ENCODE results near the gene LMF1. TPM values are rescaled to one million over a fixed set of nuclear protein-coding genes. Genes with fewer than 3 reads are reported as not detected.

The LMF1 gene
- total and polyA plus RNA-seq, 2 of the 8 experiments (the other 6 are each of a cell fraction or from before 2014, with no cell fraction given): 3.5 to 9.1 TPM

- DNase-seq (ENCODE audit: low read depth in 1 of 2, low spot score in 2 of 2): peak in 1 of 2 experiments; percentile 68
- peak; percentile 57 for FAIRE-seq
- H4K8ac ChIP-seq (ENCODE audit: extremely low read depth, insufficient read depth, low read length): no peak overlapping the region; the same call in none of the 2 replicates
- H3K79me1 ChIP-seq (ENCODE audit: low read depth, low read length): no peaks in the 10 kb centered on the region
- peak overlapping the region; percentile 19 for H4K5ac ChIP-seq (ENCODE audit: insufficient read length, low read depth, low read length)
- CTCF ChIA-PET (ENCODE audit: partially characterized antibody): no interaction called here
- H2BK120ac ChIP-seq (replicated peaks; ENCODE audit: low read depth, low read length): no peak overlapping the region
- H3K18ac ChIP-seq (ENCODE audit: extremely low read depth, low read length): no peak overlapping the region
- peaks cover 0 to 3% of the 10 kb centered on the region in 2 experiments for H4K20me1 ChIP-seq (replicated peaks in 1 of 2; ENCODE audit: control insufficient read depth in 1 of 2, insufficient read depth in 2 of 2, low read length in 2 of 2)
- H3K23me2 ChIP-seq (ENCODE audit: low read depth, low read length): no peaks in the 10 kb centered on the region; the same call in 1 of the 2 replicates
- peak overlapping the region; percentile 69 to 92 for H3K4me2 ChIP-seq (ENCODE audit: insufficient read depth in 1 of 2, low read depth in 2 of 2, low read length in 2 of 2)
- peak overlapping the region in 1 of 4 experiments; percentile 16; a peak in 1 of 7 replicates for H3K9ac ChIP-seq (replicated peaks in 1 of 4; ENCODE audit: extremely low read depth in 1 of 4, low read depth in 3 of 4, low read length in 3 of 4)
- no peak overlapping the region; the same call in 1 of the 2 replicates for H2BK5ac ChIP-seq (ENCODE audit: low read depth, low read length)
- peaks cover 0 to 22% (median 9%) of the 10 kb centered on the region in 4 experiments; a peak in 5 of 7 replicates for H3K4me1 ChIP-seq (replicated peaks in 1 of 4; ENCODE audit: control insufficient read depth in 3 of 4, insufficient read depth in 4 of 4, low read length in 3 of 4)
- H3K79me2 ChIP-seq (ENCODE audit: control insufficient read depth in 1 of 2, insufficient read depth in 2 of 2, low read length in 2 of 2): no peaks in the 10 kb centered on the region
- no peaks in the 10 kb centered on the region for H3K36me3 ChIP-seq (ENCODE audit: control insufficient read depth in 2 of 4, insufficient read depth in 4 of 4, low read length in 3 of 4)
- peak overlapping the region; percentile 64 for H3K56ac ChIP-seq (replicated peaks; ENCODE audit: insufficient read length, low read depth, low read length)
- POLR2A ChIA-PET (ENCODE audit: partially characterized antibody): no interaction called here
- no peak overlapping the region for H3K27ac ChIP-seq (ENCODE audit: low read depth, low read length)
- no peak overlapping the region for H2AK5ac ChIP-seq (ENCODE audit: low read depth, low read length)
- H2AFZ ChIP-seq (ENCODE audit: low read length): peak overlapping the region; percentile 34; the same call in 1 of the 2 replicates
- no peak overlapping the region for H3K14ac ChIP-seq (ENCODE audit: insufficient read length)
- peaks cover 0 to 9% of the 10 kb centered on the region in 2 experiments; a peak in 2 of 4 replicates for H3K9me3 ChIP-seq (ENCODE audit: insufficient read depth in 2 of 2, low read depth in 1 of 2, low read length in 1 of 2)
- no peak overlapping the region for H2BK15ac ChIP-seq (ENCODE audit: low read length)
- peak overlapping the region; percentile 73 for H4K91ac ChIP-seq (replicated peaks; ENCODE audit: insufficient read length, low read length)
- peak overlapping the region; percentile 7 to 55 (median 32); a peak in 6 of 8 replicates for H3K4me3 ChIP-seq (ENCODE audit: extremely low read depth in 1 of 4, insufficient read depth in 2 of 4, low read depth in 3 of 4, low read length in 4 of 4)
- no peak overlapping the region for H3K4ac ChIP-seq (replicated peaks; ENCODE audit: insufficient read length, low read depth, low read length)
- no peak overlapping the region for H2BK12ac ChIP-seq (ENCODE audit: low read depth, low read length)
- 25% methylated on average over 14 of the region's 20 CpGs; no CpG with 5 or more reads in 1 of the 2 experiments for WGBS, 2 experiments (ENCODE audit: extremely low coverage in 1 of 2, insufficient coverage in 1 of 2, insufficient read length in 1 of 2, insufficient replicate concordance in 2 of 2, low coverage in 1 of 2, low lambda C conversion rate in 2 of 2, missing lambda C conversion rate in 1 of 2)
- no peaks in the 10 kb centered on the region; a peak in 1 of 7 replicates for H3K27me3 ChIP-seq (replicated peaks in 1 of 4; ENCODE audit: control insufficient read depth in 3 of 4, extremely low read depth in 1 of 4, insufficient read depth in 3 of 4, low read length in 3 of 4)
- H2BK20ac ChIP-seq (ENCODE audit: low read length): no peak overlapping the region
- H3K23ac ChIP-seq (ENCODE audit: insufficient read length): no peak overlapping the region
- no peak for TF ChIP-seq SUZ12 (IDR thresholded peaks at IDR 0.05; ENCODE audit: low read length)
- no peak for TF ChIP-seq PHF8 (conservative IDR thresholded peaks at IDR 0.05; ENCODE audit: low read depth, low read length)
- no peak for TF ChIP-seq CHD2 (IDR thresholded peaks at IDR 0.05; ENCODE audit: low read length)
- peak; percentile 8 to 24; a peak in 2 of 4 replicates for TF ChIP-seq RAD21 (IDR thresholded peaks at IDR 0.05 in 1 of 2, conservative IDR thresholded peaks at IDR 0.05 in 1 of 2; ENCODE audit: low read depth in 2 of 2, low read length in 2 of 2)
- no peak for TF ChIP-seq KDM1A (IDR thresholded peaks at IDR 0.05; ENCODE audit: borderline replicate concordance, low read length)
- no peak for TF ChIP-seq TAF1 (IDR thresholded peaks at IDR 0.05; ENCODE audit: low read depth, low read length)
- no peak for TF ChIP-seq ZNF274 (IDR thresholded peaks at IDR 0.05; ENCODE audit: borderline replicate concordance, extremely low read depth, low read length)
- TF ChIP-seq FOSL1 (IDR thresholded peaks at IDR 0.05; ENCODE audit: insufficient read depth, low read depth, low read length): no peak
- no peak for TF ChIP-seq KDM5A (IDR thresholded peaks at IDR 0.05; ENCODE audit: low read length)
- TF ChIP-seq HDAC2 (IDR thresholded peaks at IDR 0.05; ENCODE audit: borderline replicate concordance in 1 of 2, low read depth in 2 of 2, low read length in 2 of 2): peak in 1 of 2 experiments; percentile 4; a peak in 1 of 4 replicates
- TF ChIP-seq MAX (IDR thresholded peaks at IDR 0.05): peak; percentile 27; the same call in 1 of the 2 replicates
- TF ChIP-seq SP1 (IDR thresholded peaks at IDR 0.05; ENCODE audit: low read depth, low read length): 0 out of 2 replicates have a peak, but pooled peaks have one; percentile 41
Observed at GRCh38 chr16:886084-886543, 84.7 kb downstream of the LMF1 start.

Measured in H1 (cell line).